OCI-LY1 (cell line): ENCODE data around the gene CRB3.

Experiments
- H2AFZ ChIP-seq: fragments of 200-600 bp; sonication (generic), shearing (Covaris generic); 2 replicates; pipeline ENCODE4 v1.6.0; 2014; ENCODE audit warnings: antibody characterized with exemption, mild to moderate bottlenecking, low read length
- H3F3A ChIP-seq: fragments of 200-600 bp; sonication (generic), shearing (Covaris generic); 2 replicates; pipeline ENCODE4 v1.6.0; 2014; ENCODE audit warnings: mild to moderate bottlenecking, antibody characterized with exemption, low read length, moderate library complexity; ENCODE audit not compliant: insufficient read depth
- H3K27ac ChIP-seq: fragments of 200-600 bp; sonication (generic); 2 replicates; pipeline ENCODE4 v1.5.1; 2014; ENCODE audit warnings: low read length, mixed run types, mild to moderate bottlenecking, low read depth; ENCODE audit not compliant: poor library complexity, severe bottlenecking
- H3K27me3 ChIP-seq: fragments of 200-600 bp; sonication (generic); 2 replicates; pipeline ENCODE4 v1.6.0; 2014; ENCODE audit warnings: antibody characterized with exemption, mild to moderate bottlenecking, low read length, moderate library complexity; ENCODE audit not compliant: insufficient read depth
- H3K36me3 ChIP-seq: fragments of 200-600 bp; sonication (generic); 2 replicates; pipeline ENCODE4 v1.6.1; 2014; ENCODE audit warnings: mild to moderate bottlenecking, antibody characterized with exemption, low read length, moderate library complexity, mixed read lengths; ENCODE audit not compliant: insufficient read depth
- H3K4me1 ChIP-seq: fragments of 200-600 bp; sonication (generic); 2 replicates; pipeline ENCODE4 v1.5.1; 2014; ENCODE audit warnings: mild to moderate bottlenecking, low read length, moderate library complexity; ENCODE audit not compliant: insufficient read depth, severe bottlenecking
- H3K4me2 ChIP-seq: fragments of 200-600 bp; sonication (generic), shearing (Covaris generic); 2 replicates; pipeline ENCODE4 v1.6.1; 2014; ENCODE audit warnings: low read length
- H3K4me3 ChIP-seq: fragments of 200-600 bp; sonication (generic); 2 replicates; pipeline ENCODE4 v1.5.1; 2014; ENCODE audit warnings: low read length, low read depth, mild to moderate bottlenecking, mixed read lengths; ENCODE audit not compliant: poor library complexity, severe bottlenecking
- H3K79me2 ChIP-seq: fragments of 200-600 bp; shearing (Covaris generic); 2 replicates; pipeline ENCODE4 v1.6.1; 2016; ENCODE audit warnings: mixed run types, low read length, mixed read lengths; ENCODE audit not compliant: insufficient read depth
- H3K9ac ChIP-seq: fragments of 200-600 bp; sonication (generic), shearing (Covaris generic); 2 replicates; pipeline ENCODE4 v1.6.1; 2014; ENCODE audit warnings: mild to moderate bottlenecking, low read length, mixed read lengths
- H3K9me2 ChIP-seq: fragments of 200-600 bp; sonication (generic), shearing (Covaris generic); 2 replicates; pipeline ENCODE4 v1.6.1; 2014; ENCODE audit warnings: low read depth, mild to moderate bottlenecking, low read length, mixed read lengths
- H3K9me3 ChIP-seq: fragments of 200-600 bp; shearing (Covaris generic); 2 replicates; pipeline ENCODE4 v1.6.1; 2014; ENCODE audit warnings: low read length, mixed read lengths
- H4K20me1 ChIP-seq: fragments of 200-600 bp; sonication (generic), shearing (Covaris generic); 2 replicates; pipeline ENCODE4 v1.6.0; 2016; ENCODE audit warnings: mild to moderate bottlenecking, low read length; ENCODE audit not compliant: insufficient read depth
- EZH2 ChIP-seq: fragments of 200-600 bp; sonication (generic), shearing (Covaris generic); IDR thresholded peaks from 2 replicates; pipeline ENCODE4 v1.8.0; 2017; ENCODE audit warnings: borderline replicate concordance, mixed run types, mild to moderate bottlenecking, antibody characterized with exemption, low read length, moderate library complexity, mixed read lengths
- TF ChIP-seq, protein P1 (sequence below): fragments of 200-600 bp; sonication (generic), shearing (Covaris generic); IDR thresholded peaks from 2 replicates; pipeline ENCODE4 v1.5.1; 2017; ENCODE audit warnings: mild to moderate bottlenecking, antibody characterized with exemption, low read length, moderate library complexity, mixed read lengths

CRB3 gene

DNA sequence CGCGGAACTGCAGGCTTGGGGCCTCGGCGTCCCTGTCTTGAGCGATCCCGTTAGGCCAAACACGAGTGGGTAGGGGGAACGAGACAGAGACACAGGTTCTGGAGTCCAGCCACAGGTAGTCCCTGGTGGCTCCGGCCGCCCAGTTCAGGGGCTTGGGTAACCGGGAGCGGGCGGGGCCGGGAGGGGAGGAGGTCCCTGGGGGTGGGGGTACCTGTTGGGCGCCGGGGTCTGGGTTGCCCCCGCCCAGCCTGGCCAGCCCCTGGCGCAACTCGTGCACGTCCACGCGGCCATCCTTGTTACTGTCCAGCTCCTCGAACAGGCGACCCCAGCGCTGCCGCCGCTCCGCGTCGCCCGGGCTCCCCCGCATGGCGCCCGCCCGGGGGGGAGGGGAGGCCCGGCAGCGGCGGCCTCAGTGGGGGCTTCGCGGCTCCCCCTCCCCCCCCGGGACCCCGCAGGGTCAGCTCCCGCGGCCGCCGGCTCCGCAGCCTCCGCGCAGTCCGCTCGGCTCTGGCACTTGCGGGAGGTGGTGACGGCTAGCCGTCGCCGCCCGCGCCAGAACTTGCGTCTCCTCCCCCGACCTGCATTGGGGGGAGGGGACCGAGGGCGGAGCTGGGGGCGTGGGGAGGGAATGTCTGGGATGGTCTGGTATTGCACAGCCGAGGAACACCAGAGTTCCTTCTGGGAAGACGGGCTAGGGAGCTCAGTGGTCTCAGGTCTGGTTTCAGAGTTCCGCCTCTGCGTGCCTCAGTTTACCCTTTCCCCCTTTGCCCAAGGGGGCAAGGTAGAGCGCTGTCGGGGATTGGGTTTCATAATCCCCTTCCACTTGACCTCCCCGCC lies 4.6 kb upstream of the CRB3 start, which contains the start of gene SLC25A23:
Gene SLC25A23, minus strand, starts transcription at position 531 of the 837 bp plus-strand sequence. Its CDS starts 164 bp downstream, at position 367.
- Histone ChIP-seq H3K27ac (peak within 1 kb of the TSS; percentile 72), H4K20me1 (no peaks in the 10 kb centered on the region), H3K79me2 (no peaks in the 10 kb centered on the region), H3K9me2 (no peaks in the 10 kb centered on the region), H3K36me3 (peaks cover 33% of the 10 kb centered on the region), H2AFZ (no peak within 1 kb of the TSS), H3K4me3 (peak within 1 kb of the TSS; percentile 71), H3F3A (no peaks in the 10 kb centered on the region), H3K9ac (peak within 1 kb of the TSS; percentile 73), H3K4me2 (peak within 1 kb of the TSS; percentile 87), H3K27me3 (no peaks in the 10 kb centered on the region), H3K4me1 (peaks cover 13% of the 10 kb centered on the region), H3K9me3 (peaks cover 6% of the 10 kb centered on the region; the same call in 1 of the 2 replicates)
- TF ChIP-seq, protein P1, sequence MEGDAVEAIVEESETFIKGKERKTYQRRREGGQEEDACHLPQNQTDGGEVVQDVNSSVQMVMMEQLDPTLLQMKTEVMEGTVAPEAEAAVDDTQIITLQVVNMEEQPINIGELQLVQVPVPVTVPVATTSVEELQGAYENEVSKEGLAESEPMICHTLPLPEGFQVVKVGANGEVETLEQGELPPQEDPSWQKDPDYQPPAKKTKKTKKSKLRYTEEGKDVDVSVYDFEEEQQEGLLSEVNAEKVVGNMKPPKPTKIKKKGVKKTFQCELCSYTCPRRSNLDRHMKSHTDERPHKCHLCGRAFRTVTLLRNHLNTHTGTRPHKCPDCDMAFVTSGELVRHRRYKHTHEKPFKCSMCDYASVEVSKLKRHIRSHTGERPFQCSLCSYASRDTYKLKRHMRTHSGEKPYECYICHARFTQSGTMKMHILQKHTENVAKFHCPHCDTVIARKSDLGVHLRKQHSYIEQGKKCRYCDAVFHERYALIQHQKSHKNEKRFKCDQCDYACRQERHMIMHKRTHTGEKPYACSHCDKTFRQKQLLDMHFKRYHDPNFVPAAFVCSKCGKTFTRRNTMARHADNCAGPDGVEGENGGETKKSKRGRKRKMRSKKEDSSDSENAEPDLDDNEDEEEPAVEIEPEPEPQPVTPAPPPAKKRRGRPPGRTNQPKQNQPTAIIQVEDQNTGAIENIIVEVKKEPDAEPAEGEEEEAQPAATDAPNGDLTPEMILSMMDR, result no peak
- TF ChIP-seq EZH2, result no peak

DNA sequence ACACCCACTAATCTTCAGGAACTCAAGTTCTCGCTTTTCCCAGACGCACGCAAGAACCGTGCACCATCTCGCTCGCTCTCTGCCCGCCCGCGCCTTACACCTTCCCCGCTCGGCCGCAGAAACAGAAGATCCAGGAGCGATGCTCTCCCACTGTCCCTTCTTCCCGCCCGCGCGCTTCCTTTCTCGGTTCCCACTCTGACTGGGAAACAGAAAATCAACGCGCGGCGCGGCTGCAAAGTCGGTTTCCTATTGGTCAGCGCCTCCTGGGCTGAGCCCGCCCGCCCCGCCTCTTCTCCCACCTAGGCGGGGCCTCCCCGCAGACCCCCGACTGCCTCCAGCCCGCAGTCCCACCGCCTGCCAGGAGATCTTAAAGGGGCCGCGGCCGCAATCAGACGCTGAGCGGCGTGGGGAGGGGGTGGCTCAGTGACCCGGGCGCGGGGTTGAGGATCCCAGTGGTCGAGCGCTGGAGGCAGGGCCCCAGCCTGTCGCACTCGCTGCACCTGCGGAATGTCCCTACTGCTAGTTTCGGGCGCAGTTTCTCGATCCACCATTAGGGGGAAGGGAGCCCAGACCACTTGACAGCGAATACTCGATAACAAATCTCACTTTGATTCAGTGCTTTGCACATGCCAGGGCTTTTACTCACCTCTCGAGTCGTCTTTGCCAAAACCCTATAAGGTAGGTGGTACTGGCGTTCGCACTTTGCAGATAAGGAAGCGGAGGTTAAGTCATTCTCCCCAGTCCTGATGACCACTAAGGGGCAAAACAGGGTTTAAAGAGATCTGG lies 3.8 kb upstream of the CRB3 start:
- 0 out of 2 replicates have a peak, but pooled peaks cover 5% of the 10 kb centered on the region for H3K27me3 ChIP-seq
- no peak overlapping the region for H2AFZ ChIP-seq
- no peaks in the 10 kb centered on the region for H4K20me1 ChIP-seq
- H3K4me2 ChIP-seq, result peak overlapping the region; percentile 87
- H3K4me1 ChIP-seq, result peaks cover 13% of the 10 kb centered on the region
- peak overlapping the region; percentile 71 for H3K4me3 ChIP-seq
- peak overlapping the region; percentile 73 for H3K9ac ChIP-seq
- TF ChIP-seq, protein P1, result peak; percentile 74
- no peak for TF ChIP-seq EZH2
- no peaks in the 10 kb centered on the region for H3K9me3 ChIP-seq
- no peaks in the 10 kb centered on the region for H3F3A ChIP-seq
- H3K79me2 ChIP-seq, result no peaks in the 10 kb centered on the region
- H3K9me2 ChIP-seq, result no peaks in the 10 kb centered on the region
- peak overlapping the region; percentile 72 for H3K27ac ChIP-seq
- H3K36me3 ChIP-seq, result peaks cover 25% of the 10 kb centered on the region

DNA sequence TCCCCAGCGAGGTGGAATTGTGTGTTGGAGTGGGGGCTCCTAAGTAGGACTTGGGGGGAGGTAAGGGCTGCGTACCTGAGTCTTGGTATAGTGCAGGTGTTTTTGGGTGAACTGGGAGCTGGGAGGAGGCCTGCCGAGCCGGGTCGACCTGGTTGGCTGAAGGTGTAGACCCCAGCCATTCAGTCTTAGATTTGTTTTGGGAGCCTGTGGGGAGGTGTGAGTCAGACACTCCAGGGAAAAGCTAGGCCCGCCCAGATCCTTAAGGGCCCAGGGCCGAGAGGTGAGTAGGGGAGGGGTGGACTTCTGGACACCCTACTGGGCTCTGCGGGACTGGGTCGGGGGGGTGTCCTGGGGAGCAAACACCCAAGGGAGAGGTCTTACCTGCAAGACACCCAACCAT lies 935 bp downstream of the CRB3 start:
- Histone ChIP-seq H3K9me2 (no peaks in the 10 kb centered on the region), H3K36me3 (no peaks in the 10 kb centered on the region), H2AFZ (no peak overlapping the region), H3K79me2 (no peaks in the 10 kb centered on the region), H3K9me3 (no peaks in the 10 kb centered on the region), H3K27ac (no peak overlapping the region), H3K9ac (no peak overlapping the region), H3K4me2 (no peak overlapping the region), H3K27me3 (0 out of 2 replicates have a peak, but pooled peaks cover 5% of the 10 kb centered on the region), H3F3A (no peaks in the 10 kb centered on the region), H4K20me1 (no peaks in the 10 kb centered on the region), H3K4me1 (no peaks in the 10 kb centered on the region), H3K4me3 (no peak overlapping the region)
- TF ChIP-seq EZH2, result no peak
- TF ChIP-seq, protein P1, result no peak
